GM12878 (cell line): Measurements from ENCODE around the gene PDF. TPM values are rescaled to one million over a fixed set of nuclear protein-coding genes. Genes with fewer than 3 reads are reported as not detected.

ENCODE experiments used
- ATAC-seq: fragments of 200-7000 bp; cut with Tn5 transposase; 3 replicates; pipeline ENCODE4 v1.9.1; 2020; ENCODE audit warnings: mild to moderate bottlenecking, moderate library complexity
- BruUV-seq: library from RNA; stranded (reverse); fragments of 400-500 nt; replicated peaks from 2 replicates; lab custom pipeline; 2021; lab: Mats Ljungman, UMichigan
- CTCF ChIA-PET: fragments of 300-600 bp; sonication (Branson Sonifier 250); formaldehyde crosslinking; extraction: SDS; loops from one replicate; lab custom pipeline; 2021; ENCODE audit warnings: inconsistent platforms; lab: Yijun Ruan, JAX
- POLR2A ChIA-PET: fragments of 350-600 bp; formaldehyde crosslinking; extraction: SDS; loops from one replicate; lab custom pipeline; 2021; ENCODE audit warnings: inconsistent platforms; lab: Charles Lee
- RAD21 ChIA-PET: fragments of 300-600 bp; sonication (Branson Sonifier 250); formaldehyde crosslinking; loops from one replicate; lab custom pipeline; 2023; ENCODE audit warnings: antibody characterized with exemption; ENCODE audit not compliant: unreplicated experiment; lab: Charles Lee
- SMC1A ChIA-PET: fragments of 300-600 bp; sonication (Branson Sonifier 250); formaldehyde crosslinking; loops from one replicate; lab custom pipeline; 2023; ENCODE audit not compliant: unreplicated experiment, uncharacterized antibody; lab: Charles Lee
- DNase-seq: peaks from one replicate; pipeline ENCODE4 v3.0.0-alpha.2; 2011; ENCODE audit warnings: low read depth, low spot score
- FAIRE-seq: peaks from 3 replicates; lab custom pipeline; 2011; peaks lifted over from hg19 to GRCh38; lab: Jason Lieb, UNC
- H2AFZ ChIP-seq: 2 replicates; pipeline ENCODE4 v1.6.0; 2011; ENCODE audit warnings: low read depth, low read length, control low read depth; ENCODE audit not compliant: control insufficient read depth
- H3K27ac ChIP-seq: 2 replicates; pipeline ENCODE4 v1.5.1; 2011; ENCODE audit warnings: control low read depth; ENCODE audit not compliant: control insufficient read depth, insufficient read depth
- H3K27me3 ChIP-seq, 2 experiments: replicated peaks in 1 of 2; 2 replicates each; pipeline versions ENCODE4 v1.6.0 to v1.6.1; 2011; ENCODE audit warnings: low read length in 1 of 2; ENCODE audit not compliant: control insufficient read depth in 2 of 2, insufficient read depth in 2 of 2
- H3K36me3 ChIP-seq, 2 experiments: 2 replicates each; pipeline ENCODE4 v1.5.1; 2011; ENCODE audit warnings: low read length in 1 of 2; ENCODE audit not compliant: control insufficient read depth in 2 of 2, insufficient read depth in 2 of 2
- H3K4me1 ChIP-seq: 2 replicates; pipeline ENCODE4 v1.6.1; 2011; ENCODE audit warnings: mild to moderate bottlenecking, low read length, moderate library complexity, mixed read lengths; ENCODE audit not compliant: control insufficient read depth, insufficient read depth
- H3K4me2 ChIP-seq: 2 replicates; pipeline ENCODE4 v1.6.0; 2011; ENCODE audit warnings: control low read depth; ENCODE audit not compliant: control insufficient read depth, insufficient read depth
- H3K4me3 ChIP-seq: fragments of 200-600 bp; sonication (generic); 2 replicates; pipeline ENCODE4 v1.5.1; 2016
- H3K79me2 ChIP-seq: 2 replicates; pipeline ENCODE4 v1.6.0; 2011; ENCODE audit warnings: low read length; ENCODE audit not compliant: control insufficient read depth, insufficient read depth
- H3K9ac ChIP-seq: 2 replicates; pipeline ENCODE4 v1.8.0; 2011; ENCODE audit warnings: low read length, control low read depth, mixed read lengths; ENCODE audit not compliant: control insufficient read depth, insufficient read depth
- H3K9me3 ChIP-seq: replicated peaks from 3 replicates; pipeline ENCODE4 v1.5.1; 2011; ENCODE audit warnings: mild to moderate bottlenecking, low read length; ENCODE audit not compliant: control insufficient read depth, insufficient read depth
- H4K20me1 ChIP-seq: 2 replicates; pipeline ENCODE4 v1.6.0; 2011; ENCODE audit not compliant: control insufficient read depth, insufficient read depth
- ATF2 ChIP-seq: IDR thresholded peaks from 2 replicates; pipeline ENCODE4 v1.6.1; 2012; ENCODE audit warnings: low read length, inconsistent platforms
- E2F8 ChIP-seq: fragments of 450-650 bp; IDR thresholded peaks from 2 replicates; pipeline ENCODE4 v1.6.1; 2018; ENCODE audit warnings: mild to moderate bottlenecking, low read depth, moderate library complexity; ENCODE audit not compliant: partially characterized antibody
- IRF5 ChIP-seq: fragments of 450-650 bp; IDR thresholded peaks from 2 replicates; pipeline ENCODE4 v1.6.1; 2017; ENCODE audit warnings: borderline replicate concordance
- NFXL1 ChIP-seq: fragments of 450-650 bp; IDR thresholded peaks from 2 replicates; pipeline ENCODE4 v1.6.1; 2017; ENCODE audit warnings: antibody characterized with exemption, mild to moderate bottlenecking, borderline replicate concordance
- SMAD5 ChIP-seq: IDR thresholded peaks from 2 replicates; pipeline ENCODE4 v1.6.1; 2016; ENCODE audit warnings: antibody characterized with exemption, low read depth
- STAT1 ChIP-seq: fragments of 450-650 bp; conservative IDR thresholded peaks from 2 replicates; pipeline ENCODE4 v1.6.1; 2014; ENCODE audit warnings: antibody characterized with exemption, mild to moderate bottlenecking
- ZBTB40 ChIP-seq: fragments of 450-650 bp; IDR thresholded peaks from 2 replicates; pipeline ENCODE4 v1.6.1; 2016; ENCODE audit warnings: mild to moderate bottlenecking, moderate library complexity, borderline replicate concordance
- ZNF592 ChIP-seq: fragments of 450-650 bp; IDR thresholded peaks from 2 replicates; pipeline ENCODE4 v1.6.1; 2017; ENCODE audit warnings: mild to moderate bottlenecking, moderate library complexity
- WGBS: methylation state at CpG from one replicate; pipeline ENCODE4 v1.1.6; 2016; ENCODE audit warnings: low lambda C conversion rate; ENCODE audit not compliant: insufficient replicate concordance, insufficient coverage; ENCODE audit errors: missing lambda C conversion rate; 5-methylcytosine and 5-hydroxymethylcytosine counted together
- in situ Hi-C: fragments of 300-500 bp; cut with MboI; formaldehyde crosslinking; loops from 9 replicates; pipeline ENCODE4 v1.14.3; 2018; ENCODE audit warnings: mixed read lengths
- intact Hi-C: fragments of 100-400 bp; cut with micrococcal nuclease; formaldehyde crosslinking; loops from one replicate; pipeline ENCODE4 v1.14.2; 2022; ENCODE audit not compliant: unreplicated experiment
- polyA plus RNA-seq, 11 experiments: library from polyadenylated mRNA; depleted of rRNA in 4 of 11; unstranded in 6 of 11; stranded (reverse) in 5 of 11; fragments of >200 nt; fragmentation: Nextera tagmentation in 4 of 11; fragmentation: Illumina TruSeq in 1 of 11; extraction: Ambion mirVana in 4 of 11; extraction: Trizol in 1 of 11; gene quantifications; 1 replicate in 1 of 11; 2 replicates in 10 of 11; pipeline versions ENCODE4 v1.2.1 to v1.2.3, GENCODE V29; 2011 to 2016; ENCODE audit warnings: inconsistent platforms in 2 of 11, missing spikeins in 2 of 11, low read depth in 1 of 11
- total RNA-seq, 4 experiments: library from RNA; depleted of rRNA in 3 of 4; stranded (reverse); fragments of >200 nt in 3 of 4; fragmentation: Illumina TruSeq in 1 of 4; extraction: Trizol in 1 of 4; gene quantifications; 2 replicates each; pipeline versions ENCODE4 v1.2.1 to v1.2.3, GENCODE V29; 2013 to 2021

PDF gene
- total and polyA plus RNA-seq, 10 of the 15 experiments (the other 5 are each of a cell fraction or from before 2014, with no cell fraction given) = 0.13 to 44.1 (median 16.7) TPM

GRCh38 chr16:69324013-69324531, 6.3 kb downstream of the PDF start:
- Histone ChIP-seq H3K27me3 (no peaks in the 10 kb centered on the region), H3K4me1 (peaks cover 8% of the 10 kb centered on the region), H4K20me1 (peaks cover 7% of the 10 kb centered on the region; the same call in 1 of the 2 replicates), H3K36me3 (peaks cover 43 to 47% of the 10 kb centered on the region in 2 experiments), H3K4me2 (no peak overlapping the region), H3K9ac (no peak overlapping the region), H2AFZ (no peak overlapping the region), H3K27ac (no peak overlapping the region), H3K4me3 (no peak overlapping the region), H3K9me3 (no peaks in the 10 kb centered on the region), H3K79me2 (peaks cover 44% of the 10 kb centered on the region)
- in situ Hi-C loops = no loop called here
- 87% methylated on average over 8 of the region's 8 CpGs for WGBS
- SMC1A ChIA-PET = interaction anchor here (1.0 kb wide), 1 partner anchor 101 kb away, joined by 3 read pairs; no protein-coding TSS in a partner anchor
- RAD21 ChIA-PET = interaction anchor here (0.6 kb wide), 1 partner anchor 1347 kb away, joined by 3 read pairs; no protein-coding TSS in a partner anchor
- ATAC-seq (no peak), FAIRE-seq (no peak), DNase-seq (no peak)
- CTCF ChIA-PET = interaction anchor here (0.9 kb wide), 1 partner anchor 12 kb away, joined by 3 read pairs; no protein-coding TSS in a partner anchor
- intact Hi-C loops = no loop called here
- POLR2A ChIA-PET = interaction anchor here (0.6 to 0.7 kb wide), 3 partner anchors 13 to 148 kb away, joined by 4 to 6 read pairs (median 5); no protein-coding TSS in a partner anchor
- no TSS peak for BruUV-seq
- no peak for TF ChIP-seq E2F8
- no peak for TF ChIP-seq NFXL1
- TF ChIP-seq ZNF592 = no peak
- TF ChIP-seq IRF5 = no peak
- no peak for TF ChIP-seq STAT1
- TF ChIP-seq ATF2 = no peak
- TF ChIP-seq ZBTB40 = no peak
- TF ChIP-seq SMAD5 = no peak
